Spleen (tissue), 3 donors: Measurements from ENCODE around the gene WDR35.

ENCODE experiments used
- POLR2A ChIP-seq, 3 donors: fragments of 450-650 bp; IDR thresholded peaks; one replicate each; pipeline ENCODE4 v1.5.1; 2017; ENCODE audit warnings: antibody characterized with exemption in 3 of 3, mild to moderate bottlenecking in 1 of 3
- POLR2AphosphoS5 ChIP-seq, 3 donors: sonication (generic); formaldehyde crosslinking; IDR thresholded peaks; one replicate each; pipeline ENCODE4 v1.5.1; 2017; ENCODE audit warnings: antibody characterized with exemption in 3 of 3

- TF ChIP-seq POLR2AphosphoS5 (IDR thresholded peaks at IDR 0.05) (no peak), POLR2A (IDR thresholded peaks at IDR 0.05) (no peak)
Observed at GRCh38 chr2:19883971-19884720, 105.8 kb downstream of the WDR35 start.
